ENCODE data around the gene PTCHD4.

Gene PTCHD4

GRCh38 chr6:48101290-48101689 lies 9.7 kb downstream of the PTCHD4 start:
- no peak for DNase-seq (ENCODE audit: extremely low spot score, insufficient read length, low read depth)
- no peak for FAIRE-seq

- no peak for FAIRE-seq
- no peak for DNase-seq (ENCODE audit: extremely low spot score, insufficient read length, low read depth)
These were observed 10.5 kb downstream of the PTCHD4 start for GRCh38 chr6:48100588-48100895.

- FAIRE-seq: peak; percentile 18
- no peak for DNase-seq (ENCODE audit: extremely low spot score, insufficient read length, low read depth)
These were observed 11.0 kb downstream of the PTCHD4 start for GRCh38 chr6:48099713-48100587.

GRCh38 chr6:48098923-48099322 lies 12.1 kb downstream of the PTCHD4 start:
- no peak for DNase-seq (ENCODE audit: extremely low spot score, insufficient read length, low read depth)
- no peak for FAIRE-seq

GRCh38 chr6:48092550-48093217 lies 18.3 kb downstream of the PTCHD4 start:
- no peak for DNase-seq (ENCODE audit: extremely low spot score, insufficient read length, low read depth)
- no peak for FAIRE-seq

- DNase-seq (ENCODE audit: extremely low spot score, insufficient read length, low read depth) (no peak), FAIRE-seq (no peak)
These were observed 20.5 kb downstream of the PTCHD4 start for GRCh38 chr6:48090546-48090945.

GRCh38 chr6:48087448-48087847 lies 23.5 kb downstream of the PTCHD4 start:
- no peak for DNase-seq (ENCODE audit: extremely low spot score, insufficient read length, low read depth)
- FAIRE-seq: no peak

GRCh38 chr6:48086187-48086586 lies 24.8 kb downstream of the PTCHD4 start:
- FAIRE-seq: no peak
- DNase-seq (ENCODE audit: extremely low spot score, insufficient read length, low read depth): no peak

GRCh38 chr6:48085131-48085741 lies 25.8 kb downstream of the PTCHD4 start:
- FAIRE-seq: no peak
- DNase-seq (ENCODE audit: extremely low spot score, insufficient read length, low read depth): no peak

- DNase-seq (ENCODE audit: extremely low spot score, insufficient read length, low read depth) (no peak), FAIRE-seq (no peak)
These were observed 26.8 kb downstream of the PTCHD4 start for GRCh38 chr6:48084201-48084600.

- FAIRE-seq (no peak), DNase-seq (ENCODE audit: extremely low spot score, insufficient read length, low read depth) (no peak)
These were observed 30.6 kb downstream of the PTCHD4 start for GRCh38 chr6:48080227-48081009.

- DNase-seq (ENCODE audit: extremely low spot score, insufficient read length, low read depth): no peak
- FAIRE-seq: no peak
These were observed 32.9 kb downstream of the PTCHD4 start for GRCh38 chr6:48078120-48078519.

GRCh38 chr6:48075181-48075580 lies 35.8 kb downstream of the PTCHD4 start:
- no peak for FAIRE-seq
- DNase-seq (ENCODE audit: extremely low spot score, insufficient read length, low read depth): no peak

- FAIRE-seq (no peak), DNase-seq (ENCODE audit: extremely low spot score, insufficient read length, low read depth) (no peak)
These were observed 36.8 kb downstream of the PTCHD4 start for GRCh38 chr6:48073976-48074767.

- FAIRE-seq (no peak), DNase-seq (ENCODE audit: extremely low spot score, insufficient read length, low read depth) (no peak)
These were observed 39.2 kb downstream of the PTCHD4 start for GRCh38 chr6:48071833-48072232.

GRCh38 chr6:48069280-48069679 lies 41.7 kb downstream of the PTCHD4 start:
- FAIRE-seq: no peak
- no peak for DNase-seq (ENCODE audit: extremely low spot score, insufficient read length, low read depth)

GRCh38 chr6:48068278-48069251 lies 42.4 kb downstream of the PTCHD4 start:
- FAIRE-seq: no peak

GRCh38 chr6:48067886-48068277 lies 43.1 kb downstream of the PTCHD4 start:
- DNase-seq (ENCODE audit: extremely low spot score, insufficient read length, low read depth) (no peak), FAIRE-seq (no peak)

More at GRCh38 chr6:48068278-48069251, 42.4 kb downstream of the PTCHD4 start:
- DNase-seq (ENCODE audit: extremely low spot score, insufficient read length, low read depth): no peak
